CD4-positive, alpha-beta T cell treated with Interleukin-1 beta for 1 hour (primary cell): ENCODE results near the gene CCNK.

Source experiments
- DNase-seq, 2 donors: peaks; one replicate each; pipeline ENCODE4 v3.0.0-alpha.2; 2020 to 2022

Gene CCNK

DNA sequence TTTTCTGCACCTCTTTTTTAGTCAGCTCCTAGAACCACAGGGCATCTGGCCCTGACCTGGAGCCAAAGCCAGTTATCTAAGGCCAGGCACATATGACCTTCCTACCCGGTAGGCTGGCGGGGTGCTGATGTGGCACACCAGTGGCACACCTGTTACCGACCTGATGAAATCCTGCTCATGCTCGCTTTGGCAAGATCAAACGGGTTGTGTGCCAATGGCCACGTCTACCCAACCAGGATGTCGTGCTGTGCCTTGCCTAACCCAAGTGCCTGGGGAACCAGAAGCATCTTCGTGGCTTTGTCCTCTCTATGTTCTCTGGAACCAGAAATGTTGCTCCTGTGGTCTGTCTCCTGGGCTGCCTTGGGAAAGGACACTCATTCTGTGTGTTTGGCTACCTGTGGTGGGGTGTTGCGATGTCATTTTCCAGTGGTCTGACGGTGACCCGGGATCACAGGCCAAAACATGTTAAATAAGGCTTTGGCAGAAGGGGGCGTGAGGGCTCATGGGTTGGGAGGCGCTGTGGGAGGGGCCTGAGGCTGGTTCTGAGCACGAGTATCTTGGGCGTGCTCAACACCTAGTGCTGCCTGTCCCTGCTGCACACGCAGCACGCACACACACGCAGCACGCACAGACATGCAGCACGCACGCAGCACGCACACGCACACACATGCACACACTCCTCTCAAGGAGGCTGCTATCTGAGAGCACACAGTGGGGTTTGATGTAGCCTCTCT lies 27.9 kb downstream of the CCNK start:
- DNase-seq: no peak

- no peak for DNase-seq
Observed at GRCh38 chr14:99509871-99510555, 28.8 kb downstream of the CCNK start.

- no peak for DNase-seq
Observed at GRCh38 chr14:99510556-99511139, 29.4 kb downstream of the CCNK start.

DNA sequence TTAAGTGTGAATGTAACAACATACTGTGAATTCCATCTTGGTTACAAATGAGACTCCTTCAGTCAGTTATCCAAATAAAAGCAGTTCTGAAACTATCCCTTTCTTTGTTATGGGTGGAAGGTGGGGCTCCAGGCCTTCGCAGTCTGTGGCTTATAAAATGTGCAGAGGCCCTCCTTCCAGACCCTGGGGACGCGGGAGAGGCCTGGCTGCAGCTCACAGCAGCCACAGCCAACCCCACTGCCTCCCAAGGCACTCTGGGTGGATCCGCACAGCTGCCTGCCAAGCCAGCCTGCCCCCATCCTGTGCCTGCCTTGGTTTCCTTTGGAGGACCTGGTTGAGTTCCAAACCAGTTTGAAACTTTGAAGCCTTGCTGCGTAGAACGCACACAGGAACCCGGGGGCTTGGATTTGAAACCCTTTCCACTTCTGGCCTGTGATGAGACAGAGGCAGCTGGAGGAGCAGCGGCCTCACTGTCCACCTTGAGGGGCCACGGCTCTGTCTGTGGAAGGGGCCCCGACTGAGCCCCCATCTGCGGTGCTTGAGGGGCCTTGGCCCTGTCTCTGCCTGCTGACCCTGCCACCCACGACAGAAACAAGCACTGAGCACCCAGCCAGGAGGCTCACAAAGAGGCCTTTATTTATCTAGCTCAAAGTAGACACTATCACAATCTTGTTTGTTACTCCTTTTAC lies 30.4 kb downstream of the CCNK start:
- DNase-seq: no peak

DNA sequence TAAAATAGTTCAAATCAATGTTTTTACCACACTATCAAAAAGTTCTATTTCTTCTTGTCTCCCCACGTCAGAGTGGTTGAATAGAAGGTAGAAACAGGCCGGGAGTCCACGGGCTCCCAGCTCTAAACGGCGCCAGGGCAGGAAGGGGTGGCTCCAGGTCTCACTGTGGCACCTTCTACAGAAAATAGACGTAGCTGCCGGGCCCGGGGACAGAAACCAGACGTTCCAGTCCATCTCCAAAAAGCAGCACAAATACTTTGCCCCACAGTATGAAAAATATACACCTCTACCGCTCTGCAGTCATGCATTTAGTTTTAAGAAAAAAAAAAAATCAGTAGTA lies 30.9 kb downstream of the CCNK start:
- DNase-seq: no peak

- DNase-seq: no peak
Observed at GRCh38 chr14:99512571-99513182, 31.5 kb downstream of the CCNK start.

DNA sequence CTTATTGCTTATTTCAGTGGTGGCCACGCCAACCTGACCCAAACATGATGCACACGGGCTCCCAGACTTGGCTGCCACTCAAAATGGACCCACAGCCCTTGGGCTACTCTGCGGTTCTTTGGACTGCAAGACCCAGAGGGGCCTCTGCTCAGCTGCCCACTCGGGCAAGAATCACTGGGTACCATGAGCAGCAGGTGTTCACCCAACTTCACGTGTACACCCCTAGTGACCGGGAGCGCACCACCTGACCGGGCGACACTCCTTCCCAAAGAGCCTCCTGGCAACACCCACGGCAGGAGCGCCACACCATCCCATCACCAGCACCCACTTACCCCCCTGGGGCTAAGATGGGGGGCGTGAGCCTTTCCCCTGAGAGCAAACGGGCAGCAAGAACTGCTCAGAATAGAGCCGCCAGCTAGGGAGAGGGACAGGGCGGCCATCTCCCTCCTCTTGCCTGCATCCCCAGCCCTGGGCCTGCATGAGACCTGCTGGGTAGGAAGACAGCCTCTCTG lies 32.0 kb downstream of the CCNK start:
- no peak for DNase-seq

- DNase-seq: no peak
Observed at GRCh38 chr14:99513946-99514551, 32.8 kb downstream of the CCNK start.

DNA sequence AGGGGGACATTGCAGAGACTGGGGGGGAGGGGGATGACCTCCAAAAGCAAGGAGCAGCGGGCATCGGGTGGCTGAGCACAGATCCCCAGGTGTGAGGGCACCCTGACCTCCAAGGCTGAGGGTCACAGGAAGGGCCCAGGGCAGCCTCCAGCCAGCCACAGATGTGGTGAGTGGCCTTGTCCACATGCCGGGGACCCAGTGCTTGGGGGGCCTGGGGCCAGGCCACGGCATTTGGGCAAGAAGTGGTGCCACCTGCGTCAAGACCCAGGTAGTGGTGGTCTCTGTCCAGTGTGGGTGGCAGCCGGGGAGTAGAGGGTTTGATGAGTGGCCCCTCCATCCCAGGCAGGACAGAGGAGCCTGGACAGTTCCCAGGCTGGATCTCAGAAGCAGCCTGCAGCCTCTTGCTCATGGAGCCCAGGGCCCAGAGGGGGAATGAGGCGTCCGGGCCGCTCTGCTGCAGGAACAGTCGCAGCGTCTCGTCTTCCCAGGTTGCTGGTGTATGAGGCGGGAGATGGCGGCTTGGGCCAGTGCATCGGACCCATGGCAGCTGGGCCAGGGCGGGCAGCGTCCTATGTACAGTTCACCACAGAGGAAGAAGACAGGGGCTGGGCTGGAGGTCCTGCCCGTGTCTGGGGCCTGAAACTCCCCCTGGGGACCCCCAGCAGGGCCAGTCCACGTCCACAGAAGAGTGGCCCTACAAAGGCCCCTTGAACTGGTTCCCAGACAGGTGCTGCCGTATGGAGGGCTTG lies 33.5 kb downstream of the CCNK start:
- no peak for DNase-seq

DNA sequence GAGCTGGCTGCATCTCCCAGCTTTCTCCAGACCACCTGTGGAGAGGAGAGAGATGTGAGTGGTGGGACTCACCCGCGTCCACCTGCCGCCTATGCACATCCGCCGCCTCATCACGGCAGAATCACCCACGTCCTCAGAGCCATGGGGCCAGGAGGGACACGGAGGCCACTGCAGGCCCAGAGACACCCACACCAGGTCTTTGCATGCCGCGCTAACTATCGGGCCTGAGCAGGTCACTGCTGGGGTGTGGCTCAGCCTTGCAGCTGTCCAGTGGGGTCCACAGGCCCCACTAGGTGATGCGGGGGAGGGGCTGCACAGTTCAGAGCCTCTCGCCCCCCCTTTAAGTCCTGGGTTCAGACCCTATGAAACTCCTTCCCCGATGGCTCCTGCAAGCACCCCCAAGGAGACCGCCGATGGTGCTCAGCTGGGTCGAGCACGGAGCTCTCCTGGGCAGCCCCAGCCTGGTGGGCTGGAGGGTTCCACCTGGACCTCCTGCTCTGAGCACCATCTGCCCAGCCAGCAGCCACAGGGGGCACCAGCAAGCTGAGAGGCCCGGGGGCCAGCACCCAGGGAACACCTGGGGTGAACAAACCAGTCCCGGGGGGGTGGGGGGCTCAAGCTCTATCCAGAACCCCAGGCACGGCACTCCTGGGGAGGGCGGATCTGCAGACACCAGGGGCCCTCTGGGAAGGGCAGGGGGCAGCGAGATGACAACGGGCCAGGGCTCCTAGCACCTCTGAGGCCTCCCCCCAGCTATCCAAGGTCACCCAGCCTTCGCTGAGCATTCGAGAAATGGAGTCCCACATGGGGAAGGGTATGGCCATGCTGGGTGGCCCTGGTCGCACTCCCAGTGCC lies 34.3 kb downstream of the CCNK start:
- DNase-seq: no peak

- no peak for DNase-seq
Observed at GRCh38 chr14:99516156-99516870, 35.1 kb downstream of the CCNK start.

DNA sequence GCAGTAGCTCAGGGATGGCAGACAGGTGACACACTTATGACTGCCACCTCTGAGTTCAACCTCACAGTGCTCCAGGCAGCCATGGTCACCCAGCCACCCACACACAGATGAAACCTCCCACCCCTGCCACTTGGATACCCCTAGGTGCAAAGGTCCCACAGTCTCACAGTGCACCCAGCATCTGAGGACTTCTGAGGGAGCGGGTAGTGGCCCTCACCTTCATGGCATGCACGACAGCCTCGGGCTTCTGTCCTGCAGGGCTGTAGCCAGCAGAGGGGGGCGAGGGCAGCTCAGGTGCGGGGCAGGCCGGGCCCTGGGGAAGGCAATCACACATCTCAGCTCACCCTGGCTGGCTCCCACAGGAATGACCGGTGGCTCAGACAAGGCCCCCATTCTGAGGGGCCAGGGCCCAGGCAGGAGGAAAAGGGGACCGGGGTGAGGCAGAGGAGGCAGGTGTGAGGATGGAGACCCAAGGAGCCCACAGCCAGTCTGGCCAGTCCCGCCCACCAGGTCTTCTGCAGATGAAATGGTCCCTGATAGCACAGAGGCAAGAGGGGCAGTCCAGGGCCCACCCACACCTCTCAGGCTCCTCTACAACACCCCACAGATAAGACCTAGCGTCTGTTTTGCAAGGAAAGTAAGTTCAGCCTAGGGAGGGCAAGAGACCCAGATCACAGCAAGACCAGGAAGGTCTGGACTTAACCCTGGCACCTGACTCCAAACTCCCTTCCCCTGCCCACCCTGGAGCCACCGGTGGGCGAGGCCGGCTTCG lies 35.8 kb downstream of the CCNK start:
- no peak for DNase-seq

GRCh38 chr14:99517643-99518381 lies 36.6 kb downstream of the CCNK start:
- no peak for DNase-seq

DNA sequence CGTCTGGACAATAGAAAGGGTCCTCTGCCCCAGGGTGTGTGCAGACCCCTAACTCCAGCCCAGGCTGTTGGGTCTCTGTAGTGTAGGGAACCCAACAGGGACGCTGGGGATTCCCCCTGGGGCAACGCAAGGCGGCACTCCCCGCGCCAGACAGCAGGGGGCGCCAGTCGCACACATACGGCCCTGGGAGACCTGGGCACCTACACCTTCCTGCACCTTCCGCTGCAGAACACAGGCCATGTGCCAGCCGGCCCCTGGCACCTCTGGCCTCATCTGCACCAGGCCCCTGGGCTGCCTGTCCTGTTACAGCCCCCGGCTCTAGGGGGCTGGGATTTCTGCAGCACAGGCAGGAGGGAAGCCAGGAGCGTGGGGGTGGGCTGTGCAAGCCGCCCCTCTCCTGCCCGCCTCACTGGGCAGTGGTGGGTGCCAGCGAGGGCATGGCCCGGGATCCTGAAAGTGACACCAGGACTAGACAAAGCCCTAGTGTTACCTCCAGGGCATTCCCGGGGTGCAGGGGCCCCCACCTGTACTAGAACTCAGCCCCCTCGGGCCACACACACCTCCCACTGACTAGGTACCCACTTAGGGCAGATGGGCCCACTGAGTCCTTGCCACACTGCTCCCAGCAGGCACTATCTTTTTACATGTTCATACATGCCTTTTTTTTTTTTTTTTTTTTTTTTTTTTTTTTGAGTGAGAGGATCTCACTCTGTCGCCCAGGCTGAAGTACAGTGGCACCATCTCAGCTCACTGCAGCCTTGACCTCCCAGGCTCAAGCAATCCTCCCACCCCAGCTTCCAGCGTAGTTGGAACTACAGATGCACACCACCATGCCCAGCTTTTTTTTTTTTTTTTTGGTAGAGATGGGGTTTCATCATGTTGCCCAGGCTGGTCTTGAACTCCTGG lies 37.5 kb downstream of the CCNK start:
- peak; percentile 77 to 84 for DNase-seq

DNA sequence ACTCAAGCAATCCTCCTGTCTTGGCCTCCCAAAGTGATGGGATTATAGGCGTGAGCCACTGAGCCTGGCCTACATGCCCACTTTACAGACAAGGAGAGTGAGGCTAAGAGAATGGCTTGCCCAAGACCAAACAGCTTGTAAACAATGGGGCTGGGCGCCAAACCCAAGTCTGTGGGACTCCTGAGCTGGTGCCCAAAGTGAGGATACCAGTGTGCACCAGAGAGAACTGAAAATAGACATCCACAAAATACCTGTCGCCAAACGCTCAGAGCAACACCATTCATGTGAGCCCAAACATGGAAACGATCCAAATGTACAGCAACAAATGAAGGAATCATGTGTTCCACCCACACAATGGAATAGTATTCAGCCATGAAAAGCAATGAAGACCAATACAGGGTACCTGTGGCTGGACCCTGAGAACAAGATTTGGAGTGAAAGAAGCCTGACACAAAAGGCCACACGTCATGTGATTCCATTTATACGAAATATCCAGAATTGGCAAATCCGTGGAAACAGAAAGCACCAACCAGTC lies 38.2 kb downstream of the CCNK start:
- DNase-seq: no peak

GRCh38 chr14:99519931-99520421 lies 38.8 kb downstream of the CCNK start:
- DNase-seq: no peak

DNA sequence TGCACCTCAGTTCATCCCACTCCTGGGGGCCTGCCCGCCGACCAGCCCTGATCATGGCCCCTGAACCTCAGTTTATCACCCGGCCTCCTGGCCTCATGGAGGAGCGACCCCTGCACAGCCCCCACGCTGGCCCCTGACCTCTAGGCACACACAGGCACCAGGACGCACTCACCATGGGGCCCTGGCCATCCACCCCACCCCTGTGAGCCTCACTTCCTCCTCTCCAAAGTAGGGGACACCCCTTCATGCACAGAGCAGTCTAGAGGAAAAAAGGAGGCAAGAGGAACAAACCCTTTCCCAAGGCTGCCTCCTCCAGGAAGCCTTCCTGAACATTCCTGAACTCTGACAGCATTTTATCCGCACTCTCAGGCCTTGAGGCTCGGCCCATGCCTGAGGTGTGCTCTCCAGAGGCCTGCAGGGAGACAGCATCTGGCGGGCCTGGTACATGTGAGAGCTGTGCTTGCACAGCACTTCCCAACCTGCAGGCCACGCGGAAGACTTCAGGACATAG lies 39.4 kb downstream of the CCNK start:
- no peak for DNase-seq
